Cardiac septum (tissue), 1 donor: ENCODE results near the gene SIL1. TPM values are rescaled to one million over a fixed set of nuclear protein-coding genes. Genes with fewer than 3 reads are reported as not detected.
A peak's percentile ranks its signal among the peaks of the same experiment; 100 is the strongest.
"Not testable (repeated sequence)": the region's sequence is repeated elsewhere in the genome, so short reads cannot be mapped to it uniquely, and the experiment has no call there.

Experiments
- DNase-seq: peaks from one replicate; pipeline ENCODE4 v3.0.0-alpha.2; 2020; ENCODE audit warnings: low spot score
- intact Hi-C: fragments of 100-400 bp; cut with DNase I; formaldehyde crosslinking; loops from one replicate; pipeline ENCODE4 v1.14.0; 2022
- total RNA-seq: library from RNA; stranded (reverse); fragmentation: NEBNext Ultra II Directional; extraction: Animal tissue kit (Norgen Biotek cat#: 25700); gene quantifications from one replicate; pipeline ENCODE4 v1.2.1, GENCODE V29; 2021
- donor health status: DM: no; HTN: no; CAD: no.

The SIL1 gene
- total RNA-seq, 1 donor from 2014 or later = 43.1 TPM

- intact Hi-C loops = loop anchor here (5.0 kb wide), 1 partner anchor 43 kb away; no protein-coding TSS in a partner anchor
- DNase-seq = not testable (repeated sequence)
Measured at GRCh38 chr5:139179778-139180513, 18.2 kb downstream of the SIL1 start.

- intact Hi-C loops = loop anchor here (5.0 kb wide), 1 partner anchor 42 kb away; no protein-coding TSS in a partner anchor
- DNase-seq = no peak
Measured at GRCh38 chr5:139178935-139179334, 19.2 kb downstream of the SIL1 start.

DNA sequence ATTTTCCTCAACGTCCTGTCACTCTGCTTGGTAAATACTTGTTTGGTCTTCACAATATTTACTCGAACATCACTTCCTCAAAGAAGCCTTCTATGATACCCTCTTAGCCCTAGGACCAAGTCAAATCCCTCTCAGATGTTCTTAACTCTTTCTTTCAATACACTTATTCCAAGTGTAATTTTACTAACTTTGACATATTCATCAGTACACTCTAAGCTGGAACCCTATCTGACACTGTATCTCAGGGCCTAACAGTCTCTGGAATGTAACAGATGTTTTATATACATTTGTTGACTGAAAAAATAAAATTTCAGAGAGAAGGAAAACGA is 19.6 kb downstream of the SIL1 start:
- intact Hi-C loops = loop anchor here (5.0 kb wide), 1 partner anchor 41 kb away; no protein-coding TSS in a partner anchor
- DNase-seq = no peak

GRCh38 chr5:139177809-139178588 is 20.2 kb downstream of the SIL1 start:
- DNase-seq = peak; percentile 76
- intact Hi-C loops = loop anchor here (5.0 kb wide), 1 partner anchor 41 kb away; no protein-coding TSS in a partner anchor

GRCh38 chr5:139177281-139177680 is 20.9 kb downstream of the SIL1 start:
- DNase-seq = not testable (repeated sequence)
- intact Hi-C loops = loop anchor here (5.0 kb wide), 1 partner anchor 40 kb away; no protein-coding TSS in a partner anchor

- intact Hi-C loops, DNase-seq: not testable (repeated sequence)
Measured at GRCh38 chr5:139174382-139174781, 23.8 kb downstream of the SIL1 start.

- intact Hi-C loops = no loop called here
Measured at GRCh38 chr5:139171779-139172404, 26.3 kb downstream of the SIL1 start.

DNA sequence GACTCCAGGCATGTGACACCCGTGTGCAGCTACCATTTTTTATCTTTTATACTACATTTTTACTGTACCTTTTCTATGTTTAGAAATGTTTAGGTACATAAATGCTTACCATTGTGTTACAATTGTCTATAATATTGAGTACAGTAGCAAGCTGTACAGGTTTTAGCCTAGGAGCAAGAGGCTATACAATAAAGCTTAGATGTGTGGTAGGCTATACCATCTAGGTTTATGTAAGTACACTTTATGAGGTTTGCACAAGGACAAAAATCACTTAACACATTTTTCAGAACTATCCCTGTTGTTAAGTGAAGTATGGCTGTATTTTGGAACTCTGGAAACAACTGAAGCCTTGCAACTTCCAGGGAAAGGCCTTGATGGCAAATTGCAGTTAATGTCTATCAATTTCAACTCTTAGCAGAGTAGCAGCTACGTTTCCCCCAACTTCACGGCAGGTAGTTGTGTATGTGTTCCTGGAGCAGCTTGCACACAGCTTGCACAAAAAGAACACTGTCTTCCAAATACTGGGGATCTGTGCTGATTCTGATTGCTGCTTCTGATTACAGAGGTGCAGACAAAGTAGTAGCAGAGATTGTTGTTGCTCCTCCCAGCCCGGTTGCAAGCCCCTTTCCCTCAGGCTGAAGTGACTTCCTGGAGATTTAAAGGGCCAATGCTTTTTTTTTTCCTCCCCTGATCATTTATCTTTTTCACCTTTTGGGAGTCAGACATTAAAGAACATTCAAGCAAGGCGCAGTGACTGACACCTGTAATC is 30.0 kb downstream of the SIL1 start:
- no peak for DNase-seq
- intact Hi-C loops = no loop called here

More at GRCh38 chr5:139171779-139172404, 26.3 kb downstream of the SIL1 start:
- DNase-seq = no peak

GRCh38 chr5:139167533-139167932 is 30.6 kb downstream of the SIL1 start:
- intact Hi-C loops = no loop called here
- no peak for DNase-seq

DNA sequence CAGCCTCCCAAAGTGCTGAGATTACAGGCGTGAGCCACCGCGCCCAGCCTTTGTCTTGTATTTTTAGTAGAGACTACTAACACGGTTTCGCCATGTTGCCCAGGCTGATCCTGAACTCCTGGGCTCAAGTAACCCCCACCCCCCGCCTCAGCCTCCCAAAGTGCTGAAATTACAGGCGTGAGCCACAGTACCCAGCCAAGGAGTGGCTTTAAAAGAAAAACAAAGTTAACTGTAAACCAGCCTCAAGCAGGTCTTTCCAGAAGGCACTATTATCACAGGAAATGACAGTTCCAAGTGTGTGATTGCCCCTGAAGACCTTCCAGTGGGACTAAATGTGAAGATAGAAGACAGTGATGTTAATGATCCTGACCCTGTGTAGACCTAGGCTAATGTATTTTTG is 31.1 kb downstream of the SIL1 start:
- intact Hi-C loops = no loop called here
- no peak for DNase-seq

GRCh38 chr5:139164897-139165296 is 33.3 kb downstream of the SIL1 start:
- DNase-seq, intact Hi-C loops: not testable (repeated sequence)

- no peak for DNase-seq
- intact Hi-C loops = no loop called here
Measured at GRCh38 chr5:139164020-139164419, 34.1 kb downstream of the SIL1 start.

- DNase-seq = no peak
- intact Hi-C loops = no loop called here
Measured at GRCh38 chr5:139162448-139162847, 35.7 kb downstream of the SIL1 start.

DNA sequence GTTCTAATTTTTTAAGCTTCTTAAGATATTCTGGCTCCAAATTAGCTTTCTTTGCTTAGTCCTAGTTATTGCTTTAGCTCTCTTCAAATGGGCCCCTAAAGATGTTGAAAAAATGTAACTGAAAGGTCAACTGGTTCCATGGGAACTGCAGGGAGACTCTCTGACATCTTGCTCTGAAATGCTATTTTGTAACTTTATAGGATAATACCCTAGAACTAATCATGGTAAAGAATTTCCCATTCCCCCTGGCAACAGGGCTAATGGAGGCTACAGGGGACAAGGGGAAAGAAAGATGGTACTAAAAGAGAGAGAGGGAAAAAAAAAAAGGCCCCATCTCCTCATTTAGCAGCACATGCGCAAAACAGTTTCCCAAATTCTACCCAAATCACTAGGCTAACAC is 39.4 kb downstream of the SIL1 start:
- intact Hi-C loops = no loop called here
- DNase-seq = no peak

- DNase-seq = no peak
- intact Hi-C loops = no loop called here
Measured at GRCh38 chr5:139157556-139157955, 40.6 kb downstream of the SIL1 start.

- intact Hi-C loops = no loop called here
- DNase-seq = no peak
Measured at GRCh38 chr5:139156814-139157213, 41.4 kb downstream of the SIL1 start.

- DNase-seq = no peak
- intact Hi-C loops = no loop called here
Measured at GRCh38 chr5:139155333-139155732, 42.8 kb downstream of the SIL1 start.

GRCh38 chr5:139151902-139152301 is 46.3 kb downstream of the SIL1 start:
- intact Hi-C loops = no loop called here

DNA sequence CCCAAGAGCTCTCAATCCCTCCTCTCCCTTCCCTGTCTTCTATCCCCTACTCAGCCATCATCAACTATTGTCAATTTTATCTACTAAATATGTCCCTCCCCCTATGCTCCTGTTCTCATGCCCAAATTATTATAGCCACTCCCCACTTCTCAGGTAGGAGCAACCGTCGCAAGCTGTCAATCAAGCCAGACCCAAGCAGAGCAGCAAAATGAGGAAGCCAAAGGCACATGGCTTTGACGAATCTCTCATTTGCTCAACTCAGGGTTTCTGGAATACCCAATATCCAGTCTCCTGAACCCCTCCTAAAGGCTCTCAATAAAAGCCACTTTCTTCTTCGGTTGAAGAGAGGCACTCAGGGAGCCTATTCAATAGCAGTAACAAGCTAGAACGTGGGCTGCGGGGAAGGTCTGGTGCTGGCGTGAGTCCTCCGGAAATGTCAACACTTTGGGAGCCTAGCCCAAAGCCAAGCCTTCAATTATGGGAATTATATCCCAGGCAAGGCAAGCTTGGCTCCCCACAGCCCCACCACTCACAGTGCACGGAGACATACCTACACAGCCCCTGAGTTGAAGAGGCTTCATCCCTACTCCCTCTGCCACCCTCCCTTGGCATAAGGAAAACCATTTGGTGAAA is 47.7 kb downstream of the SIL1 start:
- intact Hi-C loops = no loop called here
- no peak for DNase-seq

More at GRCh38 chr5:139151902-139152301, 46.3 kb downstream of the SIL1 start:
- no peak for DNase-seq
